ENCODE data around the gene HLA-DQB1. TPM values are rescaled to one million over a fixed set of nuclear protein-coding genes. Genes with fewer than 3 reads are reported as not detected.

HLA-DQB1 gene
- total RNA-seq, 1 experiment from 2014 or later = 2.1 TPM

DNA sequence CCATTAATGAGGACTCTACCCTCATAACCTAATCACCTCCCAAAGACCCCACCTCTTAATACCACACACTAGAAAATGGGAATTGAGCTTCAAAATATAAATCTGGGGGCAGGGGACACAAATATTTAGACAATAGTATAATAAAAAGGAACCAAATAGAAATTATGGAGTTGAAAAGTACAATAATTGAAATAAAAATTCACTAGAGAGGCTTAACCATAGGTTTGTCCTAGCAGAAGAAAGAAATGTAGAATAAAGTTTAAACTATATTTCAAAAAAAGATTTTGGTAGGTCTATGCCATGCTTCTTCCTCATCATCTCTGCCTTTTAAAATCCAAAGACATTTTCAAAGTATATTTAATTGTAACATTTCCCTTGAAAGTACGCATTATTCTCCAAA is 48.7 kb downstream of the HLA-DQB1 start:
- DNase-seq (ENCODE audit: low read depth, low spot score) (no peak), ATAC-seq (no peak)
- Histone ChIP-seq H3K27ac (ENCODE audit: low read depth, low read length) (no peak overlapping the region), H3K9me3 (ENCODE audit: control insufficient read depth in 1 of 2, insufficient read depth in 1 of 2, low read depth in 1 of 2, low read length in 2 of 2) (no peaks in the 10 kb centered on the region), H3K36me3 (ENCODE audit: control insufficient read depth in 1 of 2, insufficient read depth in 2 of 2, low read length in 2 of 2) (no peaks in the 10 kb centered on the region), H3K9me2 (ENCODE audit: insufficient read depth) (no peaks in the 10 kb centered on the region), H2AFZ (ENCODE audit: low read depth, low read length, poor library complexity, severe bottlenecking) (no peak overlapping the region), H3K4me3 (replicated peaks in 1 of 2; ENCODE audit: low read depth in 1 of 2, low read length in 2 of 2) (no peak overlapping the region), H3K4me2 (ENCODE audit: low read length) (no peak overlapping the region), H3K27me3 (ENCODE audit: insufficient read depth, low read length) (no peaks in the 10 kb centered on the region), H3K79me2 (ENCODE audit: insufficient read depth, low read length) (no peaks in the 10 kb centered on the region), H4K20me1 (ENCODE audit: insufficient read depth) (no peaks in the 10 kb centered on the region), H3K4me1 (ENCODE audit: control insufficient read depth in 1 of 2, insufficient read depth in 2 of 2, low read length in 2 of 2) (no peaks in the 10 kb centered on the region), H3K9ac (ENCODE audit: low read length) (no peak overlapping the region)
- intact Hi-C loops (cut with micrococcal nuclease) = no loop called here
- ChIA-PET POLR2A (no interaction called here), CTCF (no interaction called here), RAD21 (ENCODE audit: low non-redundant PET in 1 of 2, low total read pairs in 2 of 2, uncharacterized antibody in 2 of 2, unreplicated experiment in 2 of 2) (no interaction called here)
- TF ChIP-seq EZH2 (IDR thresholded peaks at IDR 0.05) (no peak), EGR1 (IDR thresholded peaks at IDR 0.05; ENCODE audit: low read depth) (no peak), CEBPB (IDR thresholded peaks at IDR 0.05; ENCODE audit: low read depth) (no peak), TCF7L2 (IDR thresholded peaks at IDR 0.05; ENCODE audit: borderline replicate concordance, extremely low read depth, insufficient read depth, insufficient read length) (no peak)
- BruUV-seq (replicated peaks) = no TSS peak

DNA sequence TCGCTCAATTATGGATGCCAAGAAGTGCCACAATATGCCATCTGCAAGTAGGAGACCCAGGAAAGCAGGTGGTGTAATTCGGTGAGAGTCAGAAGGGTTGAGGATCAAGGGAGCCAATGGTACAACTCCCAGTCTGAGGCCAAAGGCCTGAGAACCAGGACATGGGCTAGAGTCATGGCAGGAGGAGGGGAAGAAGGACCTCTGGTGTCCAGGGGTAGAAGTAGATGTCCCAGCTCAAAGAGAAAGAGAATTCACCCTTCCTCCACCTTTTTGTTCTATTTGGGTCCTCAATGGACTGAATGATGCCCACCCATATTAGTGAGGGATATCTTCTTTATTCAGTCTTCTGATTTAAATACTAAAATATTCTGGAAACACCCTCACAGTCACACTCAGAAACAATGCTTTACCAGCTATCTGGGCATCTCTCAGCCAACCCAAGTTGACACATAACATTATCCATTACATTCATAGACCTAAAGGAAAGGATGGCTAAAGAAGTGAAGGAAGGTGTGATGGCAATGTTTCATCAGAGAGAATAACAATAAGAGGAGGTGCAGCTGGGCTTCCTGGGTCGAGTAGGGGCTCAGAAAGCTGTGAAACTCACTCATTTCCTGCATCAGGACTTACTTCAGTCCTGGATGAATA is 50.4 kb downstream of the HLA-DQB1 start:
- Histone ChIP-seq H3K36me3 (ENCODE audit: control insufficient read depth in 1 of 2, insufficient read depth in 2 of 2, low read length in 2 of 2) (no peaks in the 10 kb centered on the region), H2AFZ (ENCODE audit: low read depth, low read length, poor library complexity, severe bottlenecking) (no peak overlapping the region), H3K27me3 (ENCODE audit: insufficient read depth, low read length) (no peaks in the 10 kb centered on the region), H3K4me2 (ENCODE audit: low read length) (no peak overlapping the region), H3K27ac (ENCODE audit: low read depth, low read length) (no peak overlapping the region), H3K4me3 (replicated peaks in 1 of 2; ENCODE audit: low read depth in 1 of 2, low read length in 2 of 2) (no peak overlapping the region), H3K9me3 (ENCODE audit: control insufficient read depth in 1 of 2, insufficient read depth in 1 of 2, low read depth in 1 of 2, low read length in 2 of 2) (no peaks in the 10 kb centered on the region), H3K9me2 (ENCODE audit: insufficient read depth) (no peaks in the 10 kb centered on the region), H3K79me2 (ENCODE audit: insufficient read depth, low read length) (no peaks in the 10 kb centered on the region), H4K20me1 (ENCODE audit: insufficient read depth) (no peaks in the 10 kb centered on the region), H3K9ac (ENCODE audit: low read length) (no peak overlapping the region), H3K4me1 (ENCODE audit: control insufficient read depth in 1 of 2, insufficient read depth in 2 of 2, low read length in 2 of 2) (no peaks in the 10 kb centered on the region)
- CTCF ChIA-PET = no interaction called here
- RAD21 ChIA-PET (ENCODE audit: low non-redundant PET in 1 of 2, low total read pairs in 2 of 2, uncharacterized antibody in 2 of 2, unreplicated experiment in 2 of 2) = no interaction called here
- TF ChIP-seq CBX3 (IDR thresholded peaks at IDR 0.05; ENCODE audit: low read depth) (no peak), YY1 (IDR thresholded peaks at IDR 0.05; ENCODE audit: extremely low read depth, insufficient replicate concordance, low read depth, low read length) (no peak), ZFX (IDR thresholded peaks at IDR 0.05) (no peak), JUND (IDR thresholded peaks at IDR 0.05) (no peak), CEBPB (IDR thresholded peaks at IDR 0.05; ENCODE audit: low read depth) (no peak), SRF (IDR thresholded peaks at IDR 0.05; ENCODE audit: low read depth) (no peak), ELF1 (IDR thresholded peaks at IDR 0.05; ENCODE audit: borderline replicate concordance, low read depth) (no peak), POLR2AphosphoS5 (IDR thresholded peaks at IDR 0.05; ENCODE audit: low read depth, low read length) (no peak)
- TF ChIP-seq, protein P1, sequence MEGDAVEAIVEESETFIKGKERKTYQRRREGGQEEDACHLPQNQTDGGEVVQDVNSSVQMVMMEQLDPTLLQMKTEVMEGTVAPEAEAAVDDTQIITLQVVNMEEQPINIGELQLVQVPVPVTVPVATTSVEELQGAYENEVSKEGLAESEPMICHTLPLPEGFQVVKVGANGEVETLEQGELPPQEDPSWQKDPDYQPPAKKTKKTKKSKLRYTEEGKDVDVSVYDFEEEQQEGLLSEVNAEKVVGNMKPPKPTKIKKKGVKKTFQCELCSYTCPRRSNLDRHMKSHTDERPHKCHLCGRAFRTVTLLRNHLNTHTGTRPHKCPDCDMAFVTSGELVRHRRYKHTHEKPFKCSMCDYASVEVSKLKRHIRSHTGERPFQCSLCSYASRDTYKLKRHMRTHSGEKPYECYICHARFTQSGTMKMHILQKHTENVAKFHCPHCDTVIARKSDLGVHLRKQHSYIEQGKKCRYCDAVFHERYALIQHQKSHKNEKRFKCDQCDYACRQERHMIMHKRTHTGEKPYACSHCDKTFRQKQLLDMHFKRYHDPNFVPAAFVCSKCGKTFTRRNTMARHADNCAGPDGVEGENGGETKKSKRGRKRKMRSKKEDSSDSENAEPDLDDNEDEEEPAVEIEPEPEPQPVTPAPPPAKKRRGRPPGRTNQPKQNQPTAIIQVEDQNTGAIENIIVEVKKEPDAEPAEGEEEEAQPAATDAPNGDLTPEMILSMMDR (IDR thresholded peaks at IDR 0.05 in 2 of 3, conservative IDR thresholded peaks at IDR 0.05 in 1 of 3; ENCODE audit: borderline replicate concordance in 1 of 3, insufficient read depth in 1 of 3, low read depth in 2 of 3, low read length in 2 of 3) = no peak
- TF ChIP-seq, protein P2, sequence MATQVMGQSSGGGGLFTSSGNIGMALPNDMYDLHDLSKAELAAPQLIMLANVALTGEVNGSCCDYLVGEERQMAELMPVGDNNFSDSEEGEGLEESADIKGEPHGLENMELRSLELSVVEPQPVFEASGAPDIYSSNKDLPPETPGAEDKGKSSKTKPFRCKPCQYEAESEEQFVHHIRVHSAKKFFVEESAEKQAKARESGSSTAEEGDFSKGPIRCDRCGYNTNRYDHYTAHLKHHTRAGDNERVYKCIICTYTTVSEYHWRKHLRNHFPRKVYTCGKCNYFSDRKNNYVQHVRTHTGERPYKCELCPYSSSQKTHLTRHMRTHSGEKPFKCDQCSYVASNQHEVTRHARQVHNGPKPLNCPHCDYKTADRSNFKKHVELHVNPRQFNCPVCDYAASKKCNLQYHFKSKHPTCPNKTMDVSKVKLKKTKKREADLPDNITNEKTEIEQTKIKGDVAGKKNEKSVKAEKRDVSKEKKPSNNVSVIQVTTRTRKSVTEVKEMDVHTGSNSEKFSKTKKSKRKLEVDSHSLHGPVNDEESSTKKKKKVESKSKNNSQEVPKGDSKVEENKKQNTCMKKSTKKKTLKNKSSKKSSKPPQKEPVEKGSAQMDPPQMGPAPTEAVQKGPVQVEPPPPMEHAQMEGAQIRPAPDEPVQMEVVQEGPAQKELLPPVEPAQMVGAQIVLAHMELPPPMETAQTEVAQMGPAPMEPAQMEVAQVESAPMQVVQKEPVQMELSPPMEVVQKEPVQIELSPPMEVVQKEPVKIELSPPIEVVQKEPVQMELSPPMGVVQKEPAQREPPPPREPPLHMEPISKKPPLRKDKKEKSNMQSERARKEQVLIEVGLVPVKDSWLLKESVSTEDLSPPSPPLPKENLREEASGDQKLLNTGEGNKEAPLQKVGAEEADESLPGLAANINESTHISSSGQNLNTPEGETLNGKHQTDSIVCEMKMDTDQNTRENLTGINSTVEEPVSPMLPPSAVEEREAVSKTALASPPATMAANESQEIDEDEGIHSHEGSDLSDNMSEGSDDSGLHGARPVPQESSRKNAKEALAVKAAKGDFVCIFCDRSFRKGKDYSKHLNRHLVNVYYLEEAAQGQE (IDR thresholded peaks at IDR 0.05; ENCODE audit: low read depth) = no peak
- TF ChIP-seq, protein P3, sequence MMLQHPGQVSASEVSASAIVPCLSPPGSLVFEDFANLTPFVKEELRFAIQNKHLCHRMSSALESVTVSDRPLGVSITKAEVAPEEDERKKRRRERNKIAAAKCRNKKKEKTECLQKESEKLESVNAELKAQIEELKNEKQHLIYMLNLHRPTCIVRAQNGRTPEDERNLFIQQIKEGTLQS (IDR thresholded peaks at IDR 0.05) = no peak
- intact Hi-C loops (cut with micrococcal nuclease) = no loop called here
- POLR2A ChIA-PET = no interaction called here
- BruUV-seq (replicated peaks) = no TSS peak
- ATAC-seq = no peak
- no peak for DNase-seq (ENCODE audit: low read depth, low spot score)

All from HCT116 (cell line).